K562 (cell line): ENCODE results near the gene LRRC49. TPM values are rescaled to one million over a fixed set of nuclear protein-coding genes. Genes with fewer than 3 reads are reported as not detected.

Source experiments
- ATAC-seq: fragments of 200-7000 bp; cut with Tn5 transposase; 3 replicates; pipeline ENCODE4 v1.9.1; 2020; ENCODE audit warnings: moderate library complexity
- BruUV-seq: library from RNA; stranded (reverse); fragments of 400-500 nt; replicated peaks from 2 replicates; lab custom pipeline; 2021; lab: Mats Ljungman, UMichigan
- CTCF ChIA-PET: fragments of 300-600 bp; formaldehyde crosslinking; extraction: SDS; loops from one replicate; lab custom pipeline; 2021; ENCODE audit warnings: low intra/inter-chr PET ratio; lab: Yijun Ruan, JAX
- POLR2A ChIA-PET: fragments of 300-600, 350-650 bp; sonication (Branson Sonifier 250); formaldehyde crosslinking; extraction: SDS; loops from one replicate; lab custom pipeline; 2021; ENCODE audit warnings: antibody characterized with exemption, inconsistent platforms; lab: Yijun Ruan, JAX
- DNase-seq, 4 experiments: peaks; one replicate each; pipeline versions ENCODE4 v3.0.0 to v3.0.0-alpha.2; 2011 to 2018; ENCODE audit warnings: low spot score in 3 of 4, mixed read lengths in 3 of 4; ENCODE audit errors: extremely low read depth in 1 of 4
- FAIRE-seq: peaks from 2 replicates; lab custom pipeline; 2011; peaks lifted over from hg19 to GRCh38; lab: Jason Lieb, UNC
- H2AFZ ChIP-seq: 2 replicates; pipeline ENCODE4 v1.6.0; 2011; ENCODE audit warnings: low read depth, low read length, control low read depth, inconsistent platforms
- H3K27ac ChIP-seq: fragments of 200-600 bp; 3 replicates; pipeline ENCODE4 v1.8.0; 2011; ENCODE audit warnings: low read depth, mild to moderate bottlenecking, control low read depth, inconsistent platforms, low read length, moderate library complexity, mixed read lengths; ENCODE audit errors: extremely low read depth
- H3K27me3 ChIP-seq, 2 experiments: fragments of 300-600 bp in 1 of 2; 2 replicates in 1 of 2; 3 replicates in 1 of 2; pipeline versions ENCODE4 v1.6.0 to v1.8.0; 2011; ENCODE audit warnings: inconsistent platforms in 2 of 2, low read length in 2 of 2, mild to moderate bottlenecking in 1 of 2, mixed read lengths in 1 of 2, moderate library complexity in 1 of 2; ENCODE audit not compliant: control insufficient read depth in 2 of 2, insufficient read depth in 2 of 2
- H3K36me3 ChIP-seq: fragments of 300-600 bp; 3 replicates; pipeline ENCODE4 v1.8.0; 2011; ENCODE audit warnings: mild to moderate bottlenecking, low read length, inconsistent platforms; ENCODE audit not compliant: control insufficient read depth, insufficient read depth
- H3K4me1 ChIP-seq, 2 experiments: fragments of 200-600 bp in 1 of 2; replicated peaks in 1 of 2; 2 replicates in 1 of 2; 3 replicates in 1 of 2; pipeline versions ENCODE4 v1.5.1 to v1.8.0; 2011; ENCODE audit warnings: inconsistent platforms in 2 of 2, low read length in 2 of 2, mild to moderate bottlenecking in 1 of 2, mixed read lengths in 1 of 2, moderate library complexity in 1 of 2; ENCODE audit not compliant: control insufficient read depth in 2 of 2, insufficient read depth in 2 of 2
- H3K4me2 ChIP-seq: 2 replicates; pipeline ENCODE4 v1.6.1; 2011; ENCODE audit warnings: low read length, control low read depth, inconsistent platforms, mixed read lengths; ENCODE audit not compliant: insufficient read depth
- H3K4me3 ChIP-seq: fragments of 200-600 bp; sonication (generic), shearing (Covaris generic); 2 replicates; pipeline ENCODE4 v1.5.1; 2016; ENCODE audit warnings: control low read depth, inconsistent platforms
- H3K79me2 ChIP-seq: fragments of 200-600 bp; 3 replicates; pipeline ENCODE4 v1.8.0; 2011; ENCODE audit warnings: low read length, inconsistent platforms; ENCODE audit not compliant: control insufficient read depth, insufficient read depth
- H3K9ac ChIP-seq, 2 experiments: 2 replicates each; pipeline versions ENCODE4 v1.6.0 to v1.6.1; 2011; ENCODE audit warnings: low read depth in 2 of 2, low read length in 2 of 2, control low read depth in 1 of 2, inconsistent platforms in 1 of 2, mild to moderate bottlenecking in 1 of 2, mixed read lengths in 1 of 2; ENCODE audit not compliant: insufficient read depth in 1 of 2
- H3K9me1 ChIP-seq: one replicate; pipeline ENCODE4 v1.6.0; 2011; ENCODE audit warnings: inconsistent platforms, mild to moderate bottlenecking, low read length, moderate library complexity; ENCODE audit not compliant: control insufficient read depth, insufficient read depth
- H3K9me3 ChIP-seq: replicated peaks from 2 replicates; pipeline ENCODE4 v1.5.1; 2011; ENCODE audit warnings: low read depth, low read length, inconsistent platforms; ENCODE audit not compliant: control insufficient read depth, insufficient read depth
- H4K20me1 ChIP-seq: replicated peaks from 2 replicates; pipeline ENCODE4 v1.6.1; 2011; ENCODE audit warnings: low read length, inconsistent platforms, mixed read lengths; ENCODE audit not compliant: control insufficient read depth, insufficient read depth
- MCM2 ChIP-seq: fragments of 450-650 bp; IDR thresholded peaks from 2 replicates; pipeline ENCODE4 v1.6.1; 2017; ENCODE audit warnings: low read depth, mild to moderate bottlenecking
- ZNF253 ChIP-seq: fragments of 250-450 bp; sonication (Bioruptor Pico); conservative IDR thresholded peaks from 2 replicates; pipeline ENCODE4 v1.6.1; 2021; ENCODE audit warnings: mild to moderate bottlenecking
- ZNF354B ChIP-seq: fragments of 250-450 bp; sonication (Bioruptor Pico); IDR thresholded peaks from 2 replicates; pipeline ENCODE4 v1.4.0; 2020
- WGBS: fragments of 100-300 bp; shearing (Covaris generic); methylation state at CpG from one replicate; pipeline ENCODE4 v1.1.6; 2016; ENCODE audit warnings: low coverage, mixed read lengths; ENCODE audit not compliant: insufficient coverage; ENCODE audit errors: missing lambda C conversion rate; 5-methylcytosine and 5-hydroxymethylcytosine counted together
- in situ Hi-C: fragments of 300-500 bp; cut with MboI; formaldehyde crosslinking; loops from 4 replicates; pipeline ENCODE4 v1.15.0; 2018; ENCODE audit warnings: inconsistent platforms, mixed read lengths
- intact Hi-C: fragments of 100-400 bp; cut with micrococcal nuclease; formaldehyde crosslinking; loops from 2 replicates; pipeline ENCODE4 v1.14.2; 2022
- polyA plus RNA-seq, 8 experiments: library from polyadenylated mRNA; depleted of rRNA in 4 of 8; stranded (reverse) in 5 of 8; unstranded in 3 of 8; fragments of >200 nt; fragmentation: Nextera tagmentation in 2 of 8; fragmentation: Illumina TruSeq in 1 of 8; extraction: Ambion mirVana in 2 of 8; extraction: Trizol in 1 of 8; gene quantifications; 2 replicates each; pipeline versions ENCODE4 v1.2.1 to v1.2.3, GENCODE V29; 2011 to 2014; ENCODE audit warnings: inconsistent platforms in 1 of 8, missing spikeins in 1 of 8
- total RNA-seq, 7 experiments: library from RNA; depleted of rRNA in 6 of 7; stranded (reverse); fragments of >200 nt in 6 of 7; fragmentation: Illumina TruSeq in 2 of 7; extraction: Trizol in 2 of 7; gene quantifications; 2 replicates each; pipeline versions ENCODE4 v1.2.1 to v1.2.3, GENCODE V29; 2011 to 2021; ENCODE audit warnings: low replicate concordance in 1 of 7
- TF ChIP-seq, protein P1 (sequence below), 2 experiments: fragments of 150-350 bp in 1 of 2; IDR thresholded peaks; 2 replicates each; pipeline ENCODE4 v1.6.1; 2012 to 2016; ENCODE audit warnings: low read depth in 2 of 2, low read length in 2 of 2, mild to moderate bottlenecking in 1 of 2, moderate library complexity in 1 of 2

Gene LRRC49
- total and polyA plus RNA-seq, 9 of the 15 experiments (the other 6 are each of a cell fraction or from before 2014, with no cell fraction given): 0.32 TPM; not detected in 8

DNA sequence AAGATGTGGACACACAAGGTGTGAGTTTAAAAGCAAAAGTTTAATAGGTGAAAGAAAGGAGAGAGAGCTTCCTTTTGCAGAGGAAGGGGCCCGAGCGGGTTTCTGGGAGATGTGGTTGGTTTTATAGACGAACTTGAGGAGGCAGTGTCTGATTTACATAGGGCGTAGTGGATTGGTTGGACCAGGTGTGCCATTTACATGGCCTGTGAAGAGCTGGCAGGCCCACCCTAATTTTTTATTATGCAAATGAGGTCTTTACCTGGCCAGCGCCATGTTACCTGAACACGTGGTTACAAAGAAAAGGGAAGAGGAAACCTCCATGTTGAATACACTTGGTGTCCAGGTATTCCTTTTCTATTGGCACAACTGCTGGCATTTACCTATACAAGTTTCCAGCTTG, 179.8 kb downstream of the LRRC49 start:
- POLR2A ChIA-PET: no interaction called here
- Histone ChIP-seq H3K9me3 (no peaks in the 10 kb centered on the region), H3K4me3 (no peak overlapping the region), H3K4me1 (no peaks in the 10 kb centered on the region), H2AFZ (no peak overlapping the region), H3K36me3 (no peaks in the 10 kb centered on the region), H3K27me3 (no peaks in the 10 kb centered on the region), H4K20me1 (no peaks in the 10 kb centered on the region), H3K9me1 (no peaks in the 10 kb centered on the region), H3K27ac (no peak overlapping the region), H3K9ac (no peak overlapping the region), H3K79me2 (no peaks in the 10 kb centered on the region), H3K4me2 (no peak overlapping the region)
- DNase-seq (no peak), ATAC-seq (no peak), FAIRE-seq (no peak)
- WGBS: 0% methylated on average over 6 of the region's 6 CpGs
- intact Hi-C loops: no loop called here
- in situ Hi-C loops: no loop called here
- no TSS peak for BruUV-seq
- CTCF ChIA-PET: no interaction called here
- TF ChIP-seq ZNF354B (no peak), MCM2 (no peak), ZNF253 (no peak)
- TF ChIP-seq, protein P1, sequence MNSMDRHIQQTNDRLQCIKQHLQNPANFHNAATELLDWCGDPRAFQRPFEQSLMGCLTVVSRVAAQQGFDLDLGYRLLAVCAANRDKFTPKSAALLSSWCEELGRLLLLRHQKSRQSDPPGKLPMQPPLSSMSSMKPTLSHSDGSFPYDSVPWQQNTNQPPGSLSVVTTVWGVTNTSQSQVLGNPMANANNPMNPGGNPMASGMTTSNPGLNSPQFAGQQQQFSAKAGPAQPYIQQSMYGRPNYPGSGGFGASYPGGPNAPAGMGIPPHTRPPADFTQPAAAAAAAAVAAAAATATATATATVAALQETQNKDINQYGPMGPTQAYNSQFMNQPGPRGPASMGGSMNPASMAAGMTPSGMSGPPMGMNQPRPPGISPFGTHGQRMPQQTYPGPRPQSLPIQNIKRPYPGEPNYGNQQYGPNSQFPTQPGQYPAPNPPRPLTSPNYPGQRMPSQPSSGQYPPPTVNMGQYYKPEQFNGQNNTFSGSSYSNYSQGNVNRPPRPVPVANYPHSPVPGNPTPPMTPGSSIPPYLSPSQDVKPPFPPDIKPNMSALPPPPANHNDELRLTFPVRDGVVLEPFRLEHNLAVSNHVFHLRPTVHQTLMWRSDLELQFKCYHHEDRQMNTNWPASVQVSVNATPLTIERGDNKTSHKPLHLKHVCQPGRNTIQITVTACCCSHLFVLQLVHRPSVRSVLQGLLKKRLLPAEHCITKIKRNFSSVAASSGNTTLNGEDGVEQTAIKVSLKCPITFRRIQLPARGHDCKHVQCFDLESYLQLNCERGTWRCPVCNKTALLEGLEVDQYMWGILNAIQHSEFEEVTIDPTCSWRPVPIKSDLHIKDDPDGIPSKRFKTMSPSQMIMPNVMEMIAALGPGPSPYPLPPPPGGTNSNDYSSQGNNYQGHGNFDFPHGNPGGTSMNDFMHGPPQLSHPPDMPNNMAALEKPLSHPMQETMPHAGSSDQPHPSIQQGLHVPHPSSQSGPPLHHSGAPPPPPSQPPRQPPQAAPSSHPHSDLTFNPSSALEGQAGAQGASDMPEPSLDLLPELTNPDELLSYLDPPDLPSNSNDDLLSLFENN (IDR thresholded peaks at IDR 0.05; ENCODE audit: low read depth in 2 of 2, low read length in 2 of 2): no peak
